NAMALWA (cell line): Measurements from ENCODE around the gene FOXI1.

ENCODE experiments used
- DNase-seq: peaks from one replicate; pipeline ENCODE4 v3.0.0-alpha.2; 2015; ENCODE audit warnings: low spot score

FOXI1 gene

DNA sequence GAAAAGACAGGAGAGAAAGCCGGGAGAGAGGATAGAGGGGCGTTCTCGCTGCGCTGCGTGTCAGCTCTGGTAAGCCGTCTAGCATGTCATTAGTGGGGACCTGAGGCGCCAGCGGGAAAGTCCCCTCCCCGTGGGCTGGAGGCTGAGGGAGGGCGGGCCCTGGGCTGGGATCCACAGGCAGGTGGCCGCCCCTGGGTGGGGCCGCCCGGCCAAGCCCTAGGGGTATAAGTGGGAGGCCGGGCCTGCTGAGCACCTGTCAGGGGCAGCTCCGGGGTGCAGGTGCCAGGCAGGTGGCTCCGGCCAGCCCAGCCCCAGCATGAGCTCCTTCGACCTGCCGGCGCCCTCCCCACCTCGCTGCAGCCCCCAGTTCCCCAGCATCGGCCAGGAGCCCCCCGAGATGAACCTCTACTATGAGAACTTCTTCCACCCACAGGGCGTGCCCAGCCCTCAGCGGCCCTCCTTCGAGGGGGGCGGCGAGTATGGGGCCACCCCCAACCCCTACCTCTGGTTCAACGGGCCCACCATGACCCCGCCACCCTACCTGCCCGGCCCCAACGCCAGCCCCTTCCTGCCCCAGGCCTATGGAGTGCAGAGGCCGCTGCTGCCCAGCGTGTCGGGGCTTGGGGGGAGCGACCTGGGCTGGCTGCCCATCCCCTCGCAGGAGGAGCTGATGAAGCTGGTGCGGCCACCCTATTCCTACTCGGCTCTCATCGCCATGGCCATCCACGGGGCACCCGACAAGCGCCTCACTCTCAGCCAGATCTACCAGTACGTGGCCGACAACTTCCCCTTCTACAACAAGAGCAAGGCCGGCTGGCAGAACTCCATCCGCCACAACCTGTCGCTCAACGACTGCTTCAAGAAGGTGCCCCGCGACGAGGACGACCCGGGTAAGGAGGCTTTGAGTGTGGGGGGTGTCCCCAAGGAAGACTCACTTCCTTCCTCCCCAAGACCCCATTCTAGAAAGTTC, at the start of gene FOXI1:
TSS of gene FOXI1 (plus strand) at position 256 of the 970 bp plus-strand sequence. CDS start at position 317, 61 bp downstream.
- DNase-seq, result no peak

DNA sequence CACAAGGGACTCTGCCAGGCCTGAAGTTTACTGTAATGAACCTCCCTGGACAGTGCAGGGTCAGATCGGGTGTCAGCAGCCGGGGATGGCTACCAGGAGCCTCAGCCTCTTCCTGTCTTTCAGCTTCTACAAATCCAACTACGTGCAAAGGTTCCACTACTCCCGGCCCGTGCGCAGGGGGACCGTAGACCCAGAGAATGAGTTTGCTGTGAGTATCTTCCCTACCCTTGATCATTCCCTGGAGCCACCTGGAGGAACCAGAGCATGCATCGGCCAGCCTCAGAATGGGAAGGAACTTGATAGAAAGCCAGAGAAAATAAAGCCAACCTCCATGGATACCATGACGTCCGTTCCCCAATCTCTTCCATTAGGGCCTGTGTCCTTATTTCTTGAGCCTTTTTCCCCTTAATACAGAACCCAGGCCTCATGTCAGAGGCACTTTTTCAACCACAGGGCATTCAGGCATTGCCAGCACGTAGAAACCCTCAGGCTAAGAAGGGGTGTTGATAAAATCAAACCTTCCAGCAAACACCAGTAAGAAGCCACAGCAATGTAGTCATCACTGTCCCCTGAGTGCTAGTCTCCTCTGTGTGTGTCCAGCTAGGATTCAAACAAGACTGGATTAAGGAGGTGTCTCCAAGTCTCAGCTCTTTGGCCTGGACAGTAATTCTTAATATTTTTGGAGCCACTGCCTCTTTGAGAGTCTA, 49.0 kb upstream of the FOXI1 start:
- no peak for DNase-seq

DNA sequence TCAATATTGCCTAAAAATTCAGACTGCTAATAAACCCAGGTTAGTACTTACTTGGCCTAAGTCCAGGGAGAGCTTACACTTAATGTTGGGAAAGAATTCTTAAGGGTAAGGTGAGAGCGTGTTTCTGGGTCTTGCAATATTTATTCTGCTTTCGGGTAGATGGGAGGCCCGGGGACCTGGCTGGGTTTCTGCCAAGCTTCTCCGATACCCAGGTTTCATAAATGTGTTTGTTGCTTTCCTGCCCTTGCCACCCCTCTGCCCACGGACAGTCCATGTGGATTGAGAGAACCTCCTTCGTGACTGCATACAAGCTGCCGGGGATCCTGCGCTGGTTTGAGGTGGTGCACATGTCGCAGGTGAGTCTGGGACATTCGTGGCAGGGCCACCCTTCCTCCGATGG, 48.4 kb upstream of the FOXI1 start:
- no peak for DNase-seq

DNA sequence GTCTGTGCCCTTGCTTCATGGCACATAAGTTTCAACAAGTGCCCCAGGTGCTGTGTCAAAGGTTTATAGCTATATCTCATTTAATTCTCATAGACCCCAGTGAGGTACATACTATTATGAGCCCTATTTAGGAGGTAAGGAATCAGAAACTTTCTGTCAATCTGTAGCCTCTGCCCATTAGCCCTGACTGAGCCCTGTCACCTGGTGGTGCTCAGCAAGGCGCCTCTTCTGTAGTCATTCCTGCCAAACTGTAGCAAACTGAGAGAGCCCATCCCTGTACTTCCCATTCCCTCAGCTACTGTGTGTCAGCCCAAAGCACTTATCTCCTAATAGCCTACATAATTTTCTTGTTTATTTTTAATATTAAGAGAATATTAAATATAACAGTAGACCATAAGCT, 46.5 kb upstream of the FOXI1 start:
- DNase-seq, result no peak

DNA sequence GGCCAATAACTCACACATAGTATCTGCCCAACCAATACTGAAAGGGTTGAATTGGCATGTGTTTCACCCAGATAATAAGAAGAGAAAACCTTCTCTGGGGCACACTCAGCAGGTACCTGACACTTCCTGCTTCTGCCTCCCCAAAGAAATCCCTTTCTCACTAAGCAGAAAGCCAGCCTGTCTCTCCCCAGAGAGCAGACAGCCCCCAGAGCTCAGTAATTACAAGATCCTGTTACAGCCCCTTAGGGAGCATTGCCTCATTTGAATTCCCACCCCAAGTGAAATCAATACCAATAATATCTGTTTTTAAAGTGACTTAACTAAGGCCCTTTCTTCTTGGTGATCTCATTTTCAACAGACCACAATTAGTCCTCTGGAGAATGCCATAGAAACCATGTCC, 38.5 kb upstream of the FOXI1 start:
- no peak for DNase-seq

DNA sequence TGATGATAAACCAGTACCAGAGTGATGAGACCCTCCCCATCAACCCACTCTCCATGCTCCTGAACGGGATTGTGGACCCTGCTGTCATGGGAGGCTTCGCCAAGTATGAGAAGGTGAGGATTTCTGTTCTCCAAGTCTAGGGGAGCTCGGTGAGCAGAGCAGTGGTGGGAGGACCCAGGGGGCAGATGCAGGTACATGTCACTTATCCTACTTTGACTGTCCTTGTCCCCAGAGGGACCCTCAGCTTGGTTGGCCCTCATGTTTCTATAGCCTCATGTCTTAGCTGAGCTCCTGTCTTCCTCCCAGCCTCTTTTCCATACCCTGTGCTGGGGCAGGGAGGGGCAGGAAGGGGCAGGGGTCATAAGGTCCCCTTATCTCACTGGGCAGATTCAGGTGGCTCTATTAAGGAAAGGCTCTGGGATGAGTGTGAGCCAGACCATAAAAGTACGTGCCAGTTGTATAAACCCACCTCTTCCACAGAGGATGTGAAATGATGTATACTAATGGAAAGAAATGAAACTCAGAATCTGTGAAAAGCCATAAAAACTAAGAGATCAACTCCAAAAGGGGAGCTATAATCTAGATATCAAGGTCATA, 38.0 kb upstream of the FOXI1 start:
- no peak for DNase-seq

DNA sequence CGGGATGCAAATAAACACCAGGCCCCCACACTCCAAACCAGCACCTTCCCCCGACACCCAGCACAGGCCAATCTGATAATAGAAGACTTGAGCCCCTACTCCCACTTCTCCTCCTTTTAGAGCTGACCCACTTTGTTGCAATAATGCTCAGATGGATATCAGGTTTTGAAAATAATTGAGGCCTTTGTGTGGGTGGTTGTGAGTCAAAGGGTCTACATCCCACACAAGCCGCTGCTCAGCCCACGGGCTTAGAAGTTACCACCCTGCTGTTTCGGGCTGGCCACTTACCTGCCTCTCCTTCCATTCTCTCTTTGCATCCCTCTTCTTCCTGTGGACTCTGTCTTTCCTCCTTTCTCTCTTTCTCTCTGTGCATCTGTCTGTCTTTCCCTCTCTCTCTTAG, 36.2 kb upstream of the FOXI1 start:
- DNase-seq, result no peak

DNA sequence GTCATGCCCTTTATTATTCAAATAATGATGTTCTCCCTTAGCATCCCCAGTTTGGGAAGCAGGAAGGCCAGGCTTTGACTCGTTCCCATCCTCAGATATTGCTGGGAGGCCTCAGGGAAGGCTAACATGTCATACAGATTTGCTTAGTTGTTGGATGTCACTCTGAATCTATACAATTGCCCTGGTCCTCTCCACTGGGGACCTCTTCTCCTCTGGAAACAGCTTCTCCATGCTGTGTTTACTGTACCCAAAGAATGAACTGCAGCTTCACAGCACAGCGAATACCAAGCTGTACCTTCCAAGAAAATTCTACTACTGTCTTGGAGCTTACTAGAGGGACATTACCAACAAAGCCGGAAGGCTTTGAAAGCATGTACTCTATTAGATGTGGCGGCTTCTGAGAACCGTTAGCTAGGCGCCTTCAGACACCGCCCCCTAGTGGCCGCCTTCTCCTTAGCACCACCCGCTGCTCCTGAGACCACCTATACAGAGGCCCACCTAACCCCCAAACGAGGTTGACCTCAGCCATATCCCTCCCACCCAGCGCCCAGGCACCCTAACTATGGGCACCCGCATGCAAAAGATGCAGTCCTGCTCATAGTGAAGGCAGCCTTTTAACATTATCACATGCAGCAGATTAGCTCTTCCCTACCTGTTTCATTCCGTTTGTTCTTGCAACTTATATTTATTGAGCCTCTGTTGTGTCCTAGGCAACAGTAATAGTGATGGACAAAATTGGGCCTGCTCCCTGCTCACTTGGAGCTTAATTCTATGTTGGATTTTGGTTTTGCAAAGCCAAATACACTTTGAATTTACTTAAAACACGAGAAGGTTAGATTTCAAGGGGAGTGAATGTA, 34.9 kb upstream of the FOXI1 start:
- peak; percentile 23 for DNase-seq

DNA sequence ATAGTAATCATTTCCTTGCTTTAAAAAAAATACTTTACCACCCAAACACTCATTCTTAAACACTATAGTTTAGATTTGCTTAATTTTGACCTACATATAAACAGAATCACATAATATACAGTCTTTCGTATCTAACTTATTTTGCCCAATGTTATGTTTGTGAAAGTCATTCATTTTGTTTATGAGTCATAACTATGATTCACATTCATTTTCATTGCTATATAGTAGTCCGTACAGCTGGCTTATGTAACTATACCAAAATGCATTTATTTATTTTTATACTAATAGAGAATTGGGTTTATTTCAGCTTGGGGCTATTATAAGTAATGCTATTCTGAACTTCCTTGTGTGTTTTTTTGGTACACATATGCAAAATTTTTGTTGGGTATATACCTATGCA, 33.9 kb upstream of the FOXI1 start:
- DNase-seq, result no peak

DNA sequence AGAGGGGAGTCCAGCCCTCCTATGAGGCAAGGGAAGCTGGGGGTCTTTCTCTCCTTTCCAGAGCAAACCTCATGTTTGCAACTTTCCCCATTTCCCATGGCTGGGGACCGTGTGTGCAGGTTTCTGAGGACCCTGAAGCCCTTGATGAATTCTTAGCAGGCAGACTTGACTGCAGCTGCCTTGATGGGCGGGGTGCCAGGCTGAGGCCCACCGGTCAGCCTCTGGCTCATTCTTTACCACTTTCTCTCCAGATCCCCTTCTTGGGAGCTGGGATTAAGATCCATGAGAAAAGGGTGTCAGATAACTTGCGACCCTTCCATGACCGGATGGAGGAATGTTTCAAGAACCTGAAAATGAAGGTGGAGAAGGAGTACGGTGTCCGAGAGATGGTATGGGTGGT, 30.0 kb upstream of the FOXI1 start:
- no peak for DNase-seq

DNA sequence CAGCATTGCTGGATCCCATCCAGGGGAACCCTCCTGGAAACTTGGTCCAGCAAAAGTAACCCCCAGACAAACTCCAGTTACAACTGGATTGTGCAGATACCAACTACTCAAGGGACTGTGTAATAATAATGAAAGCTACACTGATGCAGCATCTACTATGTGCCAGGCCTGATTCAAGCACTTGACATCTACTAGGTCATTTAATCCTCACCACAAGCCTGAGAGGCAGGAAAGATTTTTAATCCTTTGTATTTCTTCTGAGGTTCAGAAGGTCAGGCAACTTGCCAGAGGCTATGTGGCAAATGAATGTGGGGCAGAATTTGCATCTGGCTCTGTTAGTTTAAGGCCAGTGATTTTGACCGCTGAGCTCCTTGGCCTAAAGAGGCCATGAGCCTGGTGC, 29.5 kb upstream of the FOXI1 start:
- DNase-seq, result no peak

DNA sequence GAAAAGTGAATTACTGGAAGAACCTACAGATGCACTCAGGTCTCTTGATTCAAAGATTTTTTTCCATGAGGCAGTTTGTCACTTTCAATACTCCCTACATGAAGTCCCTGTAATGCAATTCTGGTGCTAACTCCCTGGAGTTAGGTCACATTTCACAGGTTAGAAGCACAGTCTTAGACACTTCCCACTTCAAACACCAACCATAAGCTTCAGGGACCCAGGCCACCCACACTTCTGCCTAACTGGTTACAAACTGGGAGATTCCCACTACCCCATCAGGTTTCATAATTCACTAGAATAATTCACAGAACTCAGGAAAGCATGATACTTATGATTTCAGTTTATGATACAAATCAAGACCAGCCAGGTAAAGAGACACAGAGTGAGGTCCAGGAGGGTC, 29.0 kb upstream of the FOXI1 start:
- no peak for DNase-seq

DNA sequence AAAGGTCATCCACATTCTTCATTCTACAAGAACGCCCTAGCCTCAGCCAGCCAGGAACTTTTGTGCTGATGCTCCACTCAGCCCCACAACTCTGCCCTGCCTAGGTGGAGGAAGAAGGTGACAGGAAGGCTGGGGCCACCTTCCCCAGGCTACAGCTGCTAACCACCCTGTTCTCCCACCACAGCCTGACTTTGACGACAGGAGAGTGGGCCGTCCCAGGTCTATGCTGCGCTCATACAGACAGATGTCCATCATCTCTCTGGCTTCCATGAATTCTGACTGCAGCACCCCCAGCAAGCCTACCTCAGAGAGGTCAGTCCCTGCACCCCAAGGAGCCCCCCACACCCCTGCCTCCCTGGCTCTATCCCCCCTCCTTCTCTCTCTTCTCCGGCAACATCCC, 28.2 kb upstream of the FOXI1 start:
- DNase-seq, result no peak

DNA sequence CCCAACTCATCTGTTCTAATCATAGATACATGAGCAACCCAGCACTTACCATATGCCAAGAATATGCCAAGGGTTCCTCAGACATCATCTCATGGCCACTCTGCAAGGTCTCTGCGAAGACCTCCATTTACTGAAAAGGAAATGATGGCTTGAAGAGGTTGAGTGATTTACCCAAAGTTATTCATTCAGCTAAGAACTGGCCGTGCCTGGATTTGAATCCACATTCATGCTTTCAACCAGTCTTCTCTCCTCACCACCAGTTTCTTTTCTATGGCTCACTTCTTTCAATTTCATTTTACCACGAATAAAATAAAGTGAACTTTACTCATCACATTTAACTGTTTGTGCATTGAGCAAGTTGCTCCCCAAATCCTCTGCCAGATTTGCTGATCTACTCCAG, 27.2 kb upstream of the FOXI1 start:
- DNase-seq, result no peak

DNA sequence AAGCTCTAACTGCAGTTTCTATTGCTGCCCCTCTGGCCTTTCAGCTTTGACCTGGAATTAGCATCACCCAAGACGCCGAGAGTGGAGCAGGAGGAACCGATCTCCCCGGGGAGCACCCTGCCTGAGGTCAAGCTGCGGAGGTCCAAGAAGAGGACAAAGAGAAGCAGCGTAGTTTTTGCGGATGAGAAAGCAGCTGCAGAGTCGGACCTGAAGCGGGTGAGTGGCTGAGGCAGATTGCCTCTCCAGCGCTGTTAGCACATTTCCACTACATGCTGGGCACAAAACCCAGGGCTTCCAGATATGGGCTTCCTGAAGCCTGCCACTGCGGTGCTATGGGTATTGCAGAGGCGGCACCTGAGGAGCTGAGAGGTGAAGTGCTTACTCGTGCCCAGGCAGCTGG, 26.8 kb upstream of the FOXI1 start:
- DNase-seq, result no peak

DNA sequence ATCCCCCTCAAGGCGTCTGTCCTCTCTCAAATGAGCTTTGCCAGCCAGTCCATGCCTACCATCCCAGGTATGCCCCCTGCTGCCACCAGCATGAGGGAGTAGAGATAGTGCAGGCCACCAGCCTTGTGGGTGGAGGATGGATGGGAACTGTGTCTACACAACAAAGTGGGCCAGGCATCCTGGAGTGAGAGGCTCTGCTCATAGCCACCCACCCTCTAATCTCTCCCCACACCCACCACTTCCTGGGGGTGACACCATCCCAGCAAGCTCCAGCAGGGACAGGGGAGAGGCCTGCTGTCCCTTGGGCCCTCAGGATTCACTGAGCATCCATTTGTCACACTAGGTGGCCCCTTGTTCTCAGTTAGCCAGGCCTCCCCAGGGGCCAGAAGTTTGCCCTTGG, 25.5 kb upstream of the FOXI1 start:
- no peak for DNase-seq

DNA sequence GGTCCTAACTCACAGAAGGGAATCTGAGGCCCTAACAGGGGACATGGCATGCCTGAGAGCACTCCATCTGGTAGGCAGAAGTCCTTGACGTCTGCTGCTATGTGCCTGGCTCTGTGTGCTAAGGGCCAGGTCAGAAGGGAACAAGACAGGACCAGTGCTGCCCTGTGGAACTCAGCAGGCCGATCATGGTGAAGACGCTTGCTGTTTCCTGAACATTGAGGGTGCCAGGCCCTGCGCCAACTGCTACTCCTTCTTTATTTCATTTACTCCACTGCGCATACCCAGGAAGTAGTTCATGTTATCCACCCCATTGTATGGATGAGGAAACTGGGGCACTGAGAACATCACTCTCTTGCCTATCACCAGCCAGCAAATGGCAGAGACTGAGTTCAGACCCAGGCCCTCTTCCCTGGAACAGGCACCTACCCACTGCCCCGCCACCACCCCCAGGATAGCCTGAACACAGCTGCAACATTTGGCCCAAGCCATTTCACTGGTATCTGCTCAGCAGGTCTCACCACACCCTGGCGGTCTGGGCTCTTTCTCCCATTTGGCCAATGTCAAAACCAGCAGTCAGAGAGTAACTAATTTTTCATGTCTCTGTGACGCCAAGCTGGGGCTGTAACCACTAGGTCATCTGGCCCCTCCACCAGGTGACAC, 24.8 kb upstream of the FOXI1 start:
- DNase-seq, result no peak

DNA sequence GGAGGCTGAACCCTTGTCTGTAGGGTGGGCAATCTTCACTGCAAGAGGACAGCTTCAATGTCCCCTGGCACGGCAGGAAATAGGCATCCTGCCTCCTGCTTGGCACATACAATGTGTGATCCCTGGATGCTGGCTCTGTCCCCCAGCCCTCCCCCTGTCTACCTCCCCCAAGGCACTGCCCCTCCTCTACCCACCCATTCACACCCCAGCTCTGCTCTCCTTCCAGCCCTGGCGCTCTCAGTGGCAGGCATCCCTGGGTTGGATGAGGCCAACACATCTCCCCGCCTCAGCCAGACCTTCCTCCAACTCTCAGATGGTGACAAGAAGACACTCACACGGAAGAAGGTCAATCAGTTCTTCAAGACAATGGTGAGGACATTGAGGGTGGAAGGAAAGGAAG, 24.1 kb upstream of the FOXI1 start:
- DNase-seq, result no peak

DNA sequence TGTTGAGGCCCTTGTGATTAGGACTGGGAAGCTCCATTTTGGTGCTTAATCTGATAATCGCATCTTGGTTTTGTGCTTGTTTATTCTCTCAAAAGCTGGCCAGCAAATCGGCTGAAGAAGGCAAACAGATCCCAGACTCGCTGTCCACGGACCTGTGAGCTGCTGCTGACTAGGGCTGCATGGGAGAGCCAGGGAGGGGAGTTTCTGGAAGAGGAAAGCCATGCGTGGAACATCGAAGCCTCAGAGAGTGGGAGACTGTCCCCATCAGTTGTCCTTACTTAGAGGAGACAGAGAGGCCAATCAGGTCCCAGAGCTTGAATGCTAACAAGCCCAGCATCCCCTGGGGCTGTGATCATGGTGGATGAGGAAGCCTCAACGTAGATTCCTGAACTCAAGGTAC, 23.0 kb upstream of the FOXI1 start:
- no peak for DNase-seq

DNA sequence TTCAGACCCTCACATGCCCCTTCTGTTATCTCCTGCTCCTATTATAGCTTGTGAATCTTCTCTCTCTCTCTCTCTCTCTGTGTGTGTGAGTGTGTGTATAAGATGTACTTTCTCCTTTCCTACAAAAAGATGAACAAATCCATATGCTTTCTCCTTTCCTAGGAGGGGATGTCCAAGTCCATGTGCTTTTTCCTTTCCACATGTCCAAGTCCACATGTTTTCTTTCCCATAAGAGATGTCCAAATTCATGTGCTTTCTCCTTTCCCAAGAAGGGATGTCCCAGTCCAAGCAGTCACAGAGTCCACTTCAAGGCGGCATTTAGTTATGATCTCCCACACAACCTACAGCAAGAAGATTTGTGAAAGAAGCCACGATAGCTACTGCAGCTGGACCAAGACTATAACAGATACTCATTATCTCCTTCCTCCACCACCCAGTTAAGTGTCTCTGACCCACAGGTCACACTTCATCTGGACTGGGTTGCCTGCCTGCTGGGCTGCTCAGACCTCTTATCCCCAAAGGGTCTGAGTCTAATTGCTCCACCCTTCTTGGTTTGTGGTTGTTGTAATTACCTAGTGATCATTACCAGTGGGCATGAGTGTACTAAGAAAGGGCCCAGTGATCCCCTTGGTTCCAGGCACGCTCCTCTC, 18.4 kb upstream of the FOXI1 start:
- DNase-seq, result no peak
